SK-N-MC (cell line): Measurements from ENCODE around the gene IL6ST.

ENCODE experiments used
- EZH2 ChIP-seq: fragments of 200-600 bp; sonication (generic); IDR thresholded peaks from one replicate; pipeline ENCODE4 v1.6.1; 2017; ENCODE audit warnings: antibody characterized with exemption
- FOXP2 ChIP-seq: optimal IDR thresholded peaks from 2 replicates; pipeline ENCODE3; 2011; ENCODE audit warnings: mild to moderate bottlenecking, moderate library complexity; ENCODE audit not compliant: insufficient read depth; ENCODE audit errors: extremely low read length, control extremely low read depth
- POLR2AphosphoS5 ChIP-seq: IDR thresholded peaks from 2 replicates; pipeline ENCODE4 v1.6.1; 2012; ENCODE audit warnings: mild to moderate bottlenecking, low read depth, low read length, borderline replicate concordance

GRCh38 chr5:55892479-55892878, 102.3 kb downstream of the IL6ST start:
- TF ChIP-seq FOXP2: no peak
- no peak for TF ChIP-seq POLR2AphosphoS5
- TF ChIP-seq EZH2: no peak
